ENCODE measurements around the gene ACP5.
"Not testable (repeated sequence)": the region's sequence is repeated elsewhere in the genome, so short reads cannot be mapped to it uniquely, and the experiment has no call there.

The ACP5 gene

GRCh38 chr19:11577451-11578257 lies at the start of gene ACP5:
Gene ACP5, minus strand, starts transcription at chr19:11577645. Its CDS starts 328 bp downstream, at chr19:11577317.
- no peak for DNase-seq

- no peak for DNase-seq
These were observed 48.8 kb upstream of the ACP5 start for GRCh38 chr19:11626252-11626651.

GRCh38 chr19:11624069-11624463 lies 46.6 kb upstream of the ACP5 start:
- no peak for DNase-seq

- DNase-seq = not testable (repeated sequence)
These were observed 45.0 kb upstream of the ACP5 start for GRCh38 chr19:11622401-11622800.

- DNase-seq = no peak
These were observed 43.1 kb upstream of the ACP5 start for GRCh38 chr19:11620553-11620952.

- DNase-seq = no peak
These were observed 40.0 kb upstream of the ACP5 start for GRCh38 chr19:11617180-11618062.

- peak; percentile 9 for DNase-seq
These were observed 35.5 kb upstream of the ACP5 start for GRCh38 chr19:11612816-11613511.

GRCh38 chr19:11611730-11612129 lies 34.3 kb upstream of the ACP5 start:
- no peak for DNase-seq

GRCh38 chr19:11606484-11606883 lies 29.0 kb upstream of the ACP5 start:
- no peak for DNase-seq

- not testable (repeated sequence) for DNase-seq
These were observed 22.3 kb upstream of the ACP5 start for GRCh38 chr19:11599704-11600103.

GRCh38 chr19:11598746-11599145 lies 21.3 kb upstream of the ACP5 start:
- DNase-seq = no peak

GRCh38 chr19:11598103-11598483 lies 20.6 kb upstream of the ACP5 start:
- no peak for DNase-seq

GRCh38 chr19:11597202-11598102 lies 20.0 kb upstream of the ACP5 start, which contains the start of gene ZNF627:
Gene ZNF627, plus strand, starts transcription at chr19:11597483. Its CDS starts 145 bp downstream, at chr19:11597628.
- peak; percentile 99 for DNase-seq

- DNase-seq = no peak
These were observed 18.7 kb upstream of the ACP5 start for GRCh38 chr19:11596156-11596555.

GRCh38 chr19:11594084-11594483 lies 16.6 kb upstream of the ACP5 start:
- no peak for DNase-seq

GRCh38 chr19:11587975-11588631 lies 10.7 kb upstream of the ACP5 start:
- DNase-seq = no peak

GRCh38 chr19:11587302-11587974 lies 10.0 kb upstream of the ACP5 start:
- DNase-seq = peak; percentile 82

GRCh38 chr19:11586331-11586730 lies 8.9 kb upstream of the ACP5 start:
- no peak for DNase-seq

- DNase-seq = peak; percentile 69
These were observed 4.3 kb upstream of the ACP5 start for GRCh38 chr19:11581740-11582139.

- no peak for DNase-seq
These were observed 2.7 kb upstream of the ACP5 start for GRCh38 chr19:11580116-11580515.
